GM11168 (cell line): ENCODE data around the gene SH3PXD2B.
"Not testable (repeated sequence)": the region's sequence is repeated elsewhere in the genome, so short reads cannot be mapped to it uniquely, and the experiment has no call there.

Experiments used
- in situ Hi-C: fragments of 300-500 bp; cut with MboI; formaldehyde crosslinking; loops from one replicate; pipeline ENCODE4 v1.12.0; 2022; ENCODE audit warnings: low sequenced_read_pairs; ENCODE audit not compliant: unreplicated experiment

The SH3PXD2B gene

DNA sequence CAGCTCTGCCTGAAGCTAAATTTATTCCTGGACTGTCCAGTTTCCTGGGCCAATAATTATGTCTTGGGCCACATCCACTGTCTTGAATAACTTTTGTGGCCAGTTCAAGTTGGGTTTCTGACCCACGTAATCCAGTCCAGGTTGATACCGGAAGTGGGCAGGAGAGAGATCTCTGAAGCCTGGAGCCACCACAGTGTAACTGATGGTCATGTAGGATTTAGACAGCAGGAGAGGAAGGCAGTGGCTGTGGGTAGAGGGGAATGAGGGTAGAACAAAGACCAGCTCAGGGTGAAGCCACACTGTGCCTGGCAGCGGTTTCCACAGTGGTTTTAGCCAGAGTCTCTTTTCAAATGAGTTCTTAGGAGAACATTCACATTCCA, 30.2 kb downstream of the SH3PXD2B start:
- in situ Hi-C loops, result no loop called here

- in situ Hi-C loops, result no loop called here
Observed at GRCh38 chr5:172423379-172424110, 30.8 kb downstream of the SH3PXD2B start.

DNA sequence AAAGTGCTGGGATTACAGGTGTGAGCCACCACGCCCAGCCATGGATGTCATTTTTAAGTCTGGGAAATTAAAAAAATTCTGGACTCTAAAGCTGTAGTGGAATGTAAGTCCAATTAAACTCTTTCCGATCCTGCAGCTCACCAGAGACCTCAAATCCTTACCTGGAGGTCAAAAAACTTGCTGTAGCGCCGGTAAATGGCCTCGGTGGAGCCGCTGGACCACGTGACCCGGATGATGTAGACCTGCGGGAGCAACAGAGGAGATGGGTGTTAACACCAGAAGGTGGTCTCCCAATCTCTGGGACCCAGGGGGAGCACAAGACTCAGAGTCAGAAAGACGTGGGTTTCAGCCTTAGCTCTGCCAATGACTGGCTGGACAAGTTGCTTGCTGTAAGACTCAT, 32.1 kb downstream of the SH3PXD2B start:
- in situ Hi-C loops, result no loop called here

DNA sequence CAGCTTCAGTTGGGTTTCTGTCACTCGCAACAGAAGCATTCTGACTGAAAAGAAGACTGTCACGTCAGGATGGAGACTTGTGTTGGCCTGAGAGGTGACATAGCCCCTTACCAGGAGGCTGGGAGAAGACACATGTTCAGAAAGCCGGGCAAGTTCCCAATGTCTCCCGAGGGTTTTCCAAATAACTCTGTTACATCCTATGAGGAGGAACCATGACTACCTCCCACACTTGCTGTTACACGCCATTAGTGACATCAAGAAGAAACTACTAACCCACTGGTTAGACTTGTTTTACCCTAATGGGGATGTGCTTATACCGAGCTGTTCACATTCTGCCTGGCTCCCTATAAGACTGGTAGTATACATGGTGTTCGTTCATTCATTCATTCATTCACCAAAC, 33.3 kb downstream of the SH3PXD2B start:
- in situ Hi-C loops, result no loop called here

DNA sequence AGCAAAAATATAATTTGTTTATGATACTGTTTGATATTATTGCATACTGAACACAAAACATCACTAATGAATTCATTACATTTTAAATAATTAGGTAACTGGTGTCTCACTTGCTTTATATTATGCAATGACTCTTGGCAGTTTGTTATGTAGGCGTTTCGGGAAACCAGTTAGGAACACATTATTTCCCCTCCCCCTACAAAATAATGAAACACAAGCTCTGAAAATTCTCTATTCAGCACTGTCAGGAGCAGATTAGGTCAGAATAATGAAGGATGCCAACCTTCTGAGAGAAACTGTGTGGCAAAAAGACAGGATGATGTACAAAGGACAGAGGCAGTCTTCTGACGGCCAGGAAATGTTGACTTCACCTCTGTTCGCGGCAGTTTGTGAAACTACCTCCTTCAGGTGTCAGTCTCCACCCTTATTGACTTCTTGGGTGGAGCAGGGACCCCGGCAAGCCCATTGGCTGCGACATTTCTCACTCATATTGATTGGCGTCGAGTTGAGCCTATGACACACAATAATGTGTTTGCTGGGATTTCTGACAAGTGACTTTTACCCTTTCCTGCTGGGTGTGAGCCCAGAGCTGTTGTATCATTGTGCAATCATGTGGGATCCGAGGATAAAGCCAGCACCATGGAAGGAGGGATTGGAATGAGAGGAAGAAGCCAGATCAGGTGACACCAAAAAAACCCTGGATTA, 33.9 kb downstream of the SH3PXD2B start:
- in situ Hi-C loops, result no loop called here

- in situ Hi-C loops, result no loop called here
Observed at GRCh38 chr5:172418862-172419814, 35.2 kb downstream of the SH3PXD2B start.

- in situ Hi-C loops, result no loop called here
Observed at GRCh38 chr5:172417983-172418630, 36.2 kb downstream of the SH3PXD2B start.

GRCh38 chr5:172417130-172417841, 37.0 kb downstream of the SH3PXD2B start:
- in situ Hi-C loops, result no loop called here

GRCh38 chr5:172415362-172416275, 38.7 kb downstream of the SH3PXD2B start:
- in situ Hi-C loops, result no loop called here

DNA sequence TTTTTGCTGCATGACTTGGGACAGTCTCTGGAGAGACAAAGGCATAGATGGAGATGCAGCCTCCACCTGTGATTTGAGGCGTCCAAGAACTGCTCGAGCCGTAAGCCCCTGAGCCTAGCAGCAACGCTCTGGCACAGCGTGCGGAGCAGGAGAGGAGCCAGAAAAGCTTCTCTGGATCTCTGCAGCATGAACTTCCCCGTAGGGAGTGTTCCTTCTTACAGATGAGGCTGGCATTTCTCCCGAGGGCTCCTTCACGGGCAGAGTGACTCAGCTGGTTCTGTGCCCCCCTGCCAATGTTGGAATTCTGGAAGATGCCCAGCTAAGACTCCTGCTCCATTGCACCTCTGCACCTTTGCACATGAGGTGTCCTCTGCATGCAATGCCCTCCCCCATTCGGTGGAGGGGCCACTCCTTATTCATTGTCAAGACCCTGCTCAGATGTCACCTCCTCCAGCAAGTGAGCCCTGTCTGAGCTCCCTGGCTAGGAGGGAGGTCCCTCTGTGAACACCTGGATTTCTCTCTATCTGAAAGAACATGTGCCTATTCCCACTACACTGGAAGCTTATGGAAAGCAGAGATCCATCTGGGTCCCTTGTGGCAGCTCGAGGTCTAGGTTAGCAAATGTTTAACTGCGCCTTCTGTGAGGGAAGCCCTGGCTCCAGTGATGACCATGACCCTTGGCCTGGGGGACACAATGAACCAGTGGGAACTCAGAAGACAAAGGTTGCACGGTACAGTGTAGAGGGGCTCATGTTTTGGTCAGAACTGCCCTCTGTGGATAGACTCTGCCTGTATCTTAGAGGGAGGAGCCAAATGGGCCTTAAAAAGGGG, 39.6 kb downstream of the SH3PXD2B start:
- in situ Hi-C loops, result no loop called here

DNA sequence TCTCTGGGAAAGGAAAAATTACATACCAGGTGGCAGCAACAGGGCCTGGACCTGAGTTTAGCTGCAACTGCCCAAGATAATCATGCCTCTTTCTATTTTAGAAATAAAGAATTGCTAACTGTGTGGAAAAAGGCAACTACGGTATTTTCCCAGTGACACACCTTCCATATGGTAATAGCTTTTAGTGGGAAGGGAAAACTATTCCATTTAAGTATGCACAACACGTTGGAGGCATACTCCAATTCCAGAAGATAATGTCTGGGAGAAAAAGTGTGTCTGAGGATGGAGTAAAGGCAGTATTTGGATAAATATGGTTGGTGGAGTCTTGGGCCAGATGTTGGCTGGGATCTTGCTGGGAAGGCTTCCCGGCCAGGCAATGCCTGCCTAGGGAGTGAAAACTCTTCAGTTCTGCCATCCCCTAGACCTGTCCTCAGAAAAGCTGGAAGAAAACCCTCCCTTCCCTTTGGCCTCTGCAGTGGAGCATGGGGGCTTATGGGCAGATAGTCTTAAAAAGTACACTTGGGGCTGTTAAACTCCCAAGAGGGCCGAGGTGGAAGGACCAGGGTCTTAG, 40.6 kb downstream of the SH3PXD2B start:
- in situ Hi-C loops, result no loop called here

- in situ Hi-C loops, result no loop called here
Observed at GRCh38 chr5:172412724-172413286, 41.5 kb downstream of the SH3PXD2B start.

DNA sequence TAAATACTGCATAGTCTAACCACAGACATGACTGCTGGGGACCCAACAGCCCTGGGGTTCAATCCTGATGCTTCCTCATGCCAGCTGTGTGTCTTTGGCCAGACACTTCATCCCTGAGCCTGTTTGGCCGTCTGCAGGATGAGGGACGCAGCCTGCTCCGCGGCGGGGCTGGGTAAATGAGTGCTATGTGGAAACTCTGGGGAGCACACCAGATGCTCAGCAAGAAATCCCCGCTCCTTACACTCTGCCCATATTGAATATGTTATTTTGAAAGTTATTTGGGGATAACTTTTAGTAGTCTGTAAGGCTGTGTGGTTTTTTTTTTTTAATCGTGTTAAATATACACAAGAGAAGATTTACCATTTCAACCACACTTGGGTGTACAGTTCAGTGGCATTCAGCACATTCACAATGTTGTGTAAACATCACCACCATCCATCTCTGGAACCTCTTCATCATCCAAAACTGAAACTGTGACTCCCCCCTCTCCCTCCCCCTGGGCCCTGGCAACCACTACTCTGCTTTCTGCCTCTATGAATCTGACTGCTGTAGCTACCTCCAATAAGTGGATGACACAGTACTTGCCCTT, 42.7 kb downstream of the SH3PXD2B start:
- in situ Hi-C loops, result no loop called here

DNA sequence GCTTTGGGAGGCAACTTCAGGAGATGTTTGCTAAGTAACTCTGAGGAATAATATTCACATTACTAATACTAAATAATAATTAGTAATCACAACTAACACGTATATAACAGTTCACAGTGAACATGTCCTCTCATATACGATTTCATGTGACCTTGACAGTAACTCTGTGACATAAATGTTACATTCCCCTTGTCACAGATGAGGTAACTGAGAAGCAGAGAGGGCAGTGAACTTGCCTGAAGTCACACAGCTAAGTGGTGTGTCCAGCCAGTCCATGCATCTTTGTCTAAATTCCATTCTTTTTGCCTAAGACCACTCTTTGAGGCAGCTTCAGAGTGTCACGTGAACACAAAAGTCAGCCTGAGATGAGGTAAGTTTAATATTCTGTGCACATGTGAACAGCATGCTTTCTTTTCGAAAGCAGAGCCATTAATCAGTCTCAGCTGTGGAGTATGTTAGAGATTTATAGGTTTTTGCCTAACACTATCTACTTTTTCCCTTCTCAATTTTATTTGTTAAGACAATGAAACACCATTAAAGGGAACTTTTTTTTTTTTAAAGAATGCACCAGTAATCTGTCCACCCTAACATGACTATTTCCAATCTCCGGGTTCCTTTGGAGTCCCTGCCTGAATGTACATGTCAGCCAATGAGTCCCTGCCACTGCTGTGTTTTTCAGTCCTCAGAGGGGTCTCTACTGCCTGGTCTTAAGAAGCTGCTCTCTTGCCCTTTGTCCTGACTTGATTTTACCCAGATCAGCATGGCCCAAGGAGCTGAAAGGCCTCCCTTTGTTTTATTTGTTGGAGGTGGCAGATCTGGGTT, 43.5 kb downstream of the SH3PXD2B start:
- in situ Hi-C loops, result no loop called here

DNA sequence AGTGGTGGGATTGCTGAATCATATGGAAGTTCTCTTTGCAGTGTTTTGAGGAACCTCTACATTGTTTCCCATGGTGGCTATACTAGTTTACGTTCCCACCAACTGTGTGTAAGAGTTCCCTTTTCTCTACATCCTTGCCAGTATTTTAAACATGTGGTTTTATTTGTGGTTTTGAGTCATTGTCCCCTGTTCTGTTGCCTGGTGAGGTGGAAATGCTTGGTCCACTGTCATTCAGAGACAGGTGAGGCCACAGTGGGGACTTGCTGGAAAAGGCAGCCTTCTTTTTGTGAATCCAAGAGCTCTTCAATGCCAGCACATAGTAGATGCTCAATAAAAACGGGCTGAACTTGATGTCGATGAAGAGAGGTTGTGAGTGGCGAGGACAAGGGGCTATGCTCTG, 44.2 kb downstream of the SH3PXD2B start:
- in situ Hi-C loops, result no loop called here

DNA sequence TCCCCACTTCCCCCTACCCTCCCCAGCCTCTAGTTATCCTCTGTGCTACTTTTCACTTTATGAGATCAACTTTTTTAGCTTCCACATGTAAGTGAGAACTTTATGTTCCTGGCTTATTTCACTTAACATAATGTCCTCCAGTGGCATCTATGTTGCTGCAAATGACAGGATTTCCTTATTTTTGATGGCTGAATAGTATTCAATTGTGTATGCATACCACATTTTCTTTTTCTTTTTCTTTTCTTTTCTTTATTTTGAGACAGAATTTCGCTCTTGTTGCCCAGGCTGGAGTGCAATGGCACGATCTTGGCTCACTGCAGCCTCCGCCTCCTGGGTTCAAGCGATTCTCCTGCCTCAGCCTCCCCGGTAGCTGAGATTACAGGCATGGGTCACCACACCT, 44.8 kb downstream of the SH3PXD2B start:
- in situ Hi-C loops, result not testable (repeated sequence)
